NB4 (cell line): ENCODE data around the gene COL23A1.

Source experiments
- DNase-seq: peaks from one replicate; pipeline ENCODE4 v3.0.0; 2010; ENCODE audit warnings: low read depth
- H3K4me3 ChIP-seq: one replicate; pipeline ENCODE4 v1.5.1; 2011; ENCODE audit warnings: mild to moderate bottlenecking, low read depth, low read length, moderate library complexity
- CTCF ChIP-seq: IDR thresholded peaks from one replicate; pipeline ENCODE4 v1.5.1; 2012; ENCODE audit warnings: low read depth, low read length
- MAX ChIP-seq: IDR thresholded peaks from 2 replicates; pipeline ENCODE4 v1.6.1; 2011; ENCODE audit warnings: low read depth, low read length
- MYC ChIP-seq: IDR thresholded peaks from 2 replicates; pipeline ENCODE4 v1.6.1; 2011; ENCODE audit warnings: low read depth, low read length
- POLR2A ChIP-seq: IDR thresholded peaks from 2 replicates; pipeline ENCODE4 v1.6.1; 2011; ENCODE audit warnings: mild to moderate bottlenecking; ENCODE audit not compliant: insufficient read length; ENCODE audit errors: extremely low read depth

The COL23A1 gene

DNA sequence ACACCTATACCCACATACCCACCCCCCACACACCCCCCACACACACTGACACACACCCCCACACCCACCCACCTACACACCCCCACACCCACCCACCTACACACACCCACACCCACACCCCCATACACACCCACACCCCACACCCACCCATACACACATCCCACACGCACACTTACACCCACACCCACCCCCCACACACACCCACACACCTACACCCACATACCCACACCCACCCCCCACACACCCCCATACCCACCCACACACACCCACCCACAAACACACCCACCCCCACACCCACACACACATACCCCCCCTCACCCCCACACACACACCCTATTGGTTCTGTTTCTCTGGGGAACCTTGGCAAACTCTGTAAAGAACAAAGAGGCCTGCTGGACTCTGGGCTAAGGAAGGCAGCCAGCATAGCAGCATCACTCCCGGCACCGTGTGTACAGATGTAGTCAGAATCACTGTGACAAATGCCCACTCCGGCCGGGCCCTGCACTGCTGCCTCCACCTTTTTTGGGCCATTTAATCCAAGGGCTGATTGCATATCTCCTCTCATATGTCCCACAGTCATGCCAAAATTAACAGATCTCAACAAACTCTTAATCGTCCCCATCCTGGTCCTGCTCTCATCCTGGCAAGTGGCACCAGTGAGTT is 42.3 kb downstream of the COL23A1 start:
- TF ChIP-seq POLR2A (no peak), MYC (no peak), MAX (no peak), CTCF (no peak)
- no peak overlapping the region for H3K4me3 ChIP-seq
- no peak for DNase-seq

- DNase-seq = no peak
- H3K4me3 ChIP-seq = no peak overlapping the region
- TF ChIP-seq MYC (no peak), CTCF (no peak), POLR2A (no peak), MAX (no peak)
Measured at GRCh38 chr5:178547052-178547666, 43.0 kb downstream of the COL23A1 start.

GRCh38 chr5:178546675-178547033 is 43.5 kb downstream of the COL23A1 start:
- H3K4me3 ChIP-seq = no peak overlapping the region
- DNase-seq = no peak
- TF ChIP-seq CTCF = no peak
- no peak for TF ChIP-seq MAX
- no peak for TF ChIP-seq POLR2A
- TF ChIP-seq MYC = no peak

DNA sequence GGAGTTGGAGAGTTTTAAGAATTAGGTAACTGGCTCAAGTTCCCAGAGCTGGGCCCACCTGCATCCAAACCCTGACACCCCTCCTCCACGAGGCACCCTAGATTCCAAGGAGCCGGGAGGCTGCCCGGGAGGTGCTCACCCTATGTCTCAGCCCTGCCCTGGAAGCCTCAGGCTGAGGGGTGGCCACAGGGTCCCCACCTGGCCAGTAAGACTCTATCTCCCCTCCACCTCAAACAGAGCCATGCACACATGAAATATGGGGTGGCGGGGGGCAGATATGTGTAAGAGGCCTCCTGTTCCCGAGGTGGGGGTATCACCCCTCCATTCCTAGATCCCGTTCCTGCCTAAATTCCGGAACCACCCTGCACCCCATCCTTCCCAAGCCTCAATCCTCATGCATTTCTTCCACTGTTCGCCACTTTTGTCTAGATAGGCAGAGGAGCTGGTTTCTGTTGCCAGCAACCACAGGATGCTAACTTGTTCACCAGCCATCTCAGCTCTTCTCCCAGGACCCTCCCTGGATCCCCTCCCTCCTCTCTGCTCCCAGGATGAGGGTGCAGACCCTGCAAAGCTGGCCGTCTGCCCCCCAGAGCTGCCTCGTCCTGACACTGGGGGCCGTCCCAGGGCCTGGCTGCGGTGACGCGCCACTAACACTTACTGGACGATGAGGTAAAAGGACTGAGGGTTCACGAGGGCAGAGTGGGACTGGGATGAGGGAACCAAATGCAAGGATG is 44.1 kb downstream of the COL23A1 start:
- no peak overlapping the region for H3K4me3 ChIP-seq
- TF ChIP-seq POLR2A (no peak), MAX (no peak), MYC (no peak), CTCF (no peak)
- DNase-seq = no peak

- TF ChIP-seq CTCF (no peak), POLR2A (no peak), MYC (no peak), MAX (no peak)
- no peak overlapping the region for H3K4me3 ChIP-seq
- no peak for DNase-seq
Measured at GRCh38 chr5:178545176-178545575, 45.0 kb downstream of the COL23A1 start.
